ENCODE data around the gene CENPO. TPM values are rescaled to one million over a fixed set of nuclear protein-coding genes. Genes with fewer than 3 reads are reported as not detected.
A peak's percentile ranks its signal among the peaks of the same experiment; 100 is the strongest.

The CENPO gene
- total and polyA plus RNA-seq, 4 donors, result 2.0 to 4.0 (median 2.9) TPM

GRCh38 chr2:24856791-24857211 lies 63.6 kb downstream of the CENPO start:
- intact Hi-C loops (cut with DNase I), result no loop called here
- Histone ChIP-seq H3K4me3 (ENCODE audit: low read length in 2 of 2) (no peak overlapping the region), H3K36me3 (ENCODE audit: control insufficient read depth in 1 of 2, insufficient read depth in 2 of 2, low read length in 1 of 2) (no peaks in the 10 kb centered on the region), H3K9me3 (ENCODE audit: control insufficient read depth, low read length) (no peaks in the 10 kb centered on the region), H3K27me3 (ENCODE audit: control insufficient read depth in 1 of 2, insufficient read depth in 2 of 2, low read length in 1 of 2) (no peaks in the 10 kb centered on the region), H3K4me1 (ENCODE audit: control insufficient read depth in 1 of 2, insufficient read depth in 2 of 2, low read length in 2 of 2) (no peaks in the 10 kb centered on the region), H3K27ac (ENCODE audit: low read depth in 1 of 2, low read length in 2 of 2) (no peak overlapping the region)
- ATAC-seq (ENCODE audit: low FRiP score) (no peak), DNase-seq (no peak)
- WGBS, 2 donors, result 49 to 73% methylated on average over 5 of the region's 5 CpGs

- WGBS, 2 donors, result 90 to 93% methylated on average over 6 of the region's 6 CpGs
- Histone ChIP-seq H3K36me3 (ENCODE audit: control insufficient read depth in 1 of 2, insufficient read depth in 2 of 2, low read length in 1 of 2) (no peaks in the 10 kb centered on the region), H3K4me3 (ENCODE audit: low read length in 2 of 2) (no peak overlapping the region), H3K4me1 (ENCODE audit: control insufficient read depth in 1 of 2, insufficient read depth in 2 of 2, low read length in 2 of 2) (no peaks in the 10 kb centered on the region), H3K9me3 (ENCODE audit: control insufficient read depth, low read length) (no peaks in the 10 kb centered on the region), H3K27me3 (ENCODE audit: control insufficient read depth in 1 of 2, insufficient read depth in 2 of 2, low read length in 1 of 2) (no peaks in the 10 kb centered on the region), H3K27ac (ENCODE audit: low read depth in 1 of 2, low read length in 2 of 2) (no peak overlapping the region)
- intact Hi-C loops (cut with DNase I), result no loop called here
- no peak for ATAC-seq (ENCODE audit: low FRiP score)
- DNase-seq, result no peak
Measured at GRCh38 chr2:24857746-24858145, 64.5 kb downstream of the CENPO start.

GRCh38 chr2:24858996-24859395 lies 65.8 kb downstream of the CENPO start:
- 93 to 94% methylated on average over 13 of the region's 13 CpGs for WGBS, 2 donors
- Histone ChIP-seq H3K4me3 (ENCODE audit: low read length in 2 of 2) (no peak overlapping the region), H3K36me3 (ENCODE audit: control insufficient read depth in 1 of 2, insufficient read depth in 2 of 2, low read length in 1 of 2) (no peaks in the 10 kb centered on the region), H3K4me1 (ENCODE audit: control insufficient read depth in 1 of 2, insufficient read depth in 2 of 2, low read length in 2 of 2) (no peaks in the 10 kb centered on the region), H3K27ac (ENCODE audit: low read depth in 1 of 2, low read length in 2 of 2) (no peak overlapping the region), H3K9me3 (ENCODE audit: control insufficient read depth, low read length) (no peaks in the 10 kb centered on the region), H3K27me3 (ENCODE audit: control insufficient read depth in 1 of 2, insufficient read depth in 2 of 2, low read length in 1 of 2) (no peaks in the 10 kb centered on the region)
- intact Hi-C loops (cut with DNase I), result no loop called here
- ATAC-seq (ENCODE audit: low FRiP score) (no peak), DNase-seq (no peak)

GRCh38 chr2:24859968-24860600 lies 66.9 kb downstream of the CENPO start:
- WGBS, 2 donors, result 95% methylated on average over 15 of the region's 15 CpGs
- ATAC-seq (ENCODE audit: low FRiP score), result no peak
- DNase-seq, result peak in 1 of 2 donors; percentile 53
- H3K27me3 ChIP-seq (ENCODE audit: control insufficient read depth in 1 of 2, insufficient read depth in 2 of 2, low read length in 1 of 2), result no peaks in the 10 kb centered on the region
- no peaks in the 10 kb centered on the region for H3K4me1 ChIP-seq (ENCODE audit: control insufficient read depth in 1 of 2, insufficient read depth in 2 of 2, low read length in 2 of 2)
- H3K27ac ChIP-seq (ENCODE audit: low read depth in 1 of 2, low read length in 2 of 2), result no peak overlapping the region
- intact Hi-C loops (cut with DNase I), result no loop called here
- H3K9me3 ChIP-seq (ENCODE audit: control insufficient read depth, low read length), result no peaks in the 10 kb centered on the region
- H3K36me3 ChIP-seq (ENCODE audit: control insufficient read depth in 1 of 2, insufficient read depth in 2 of 2, low read length in 1 of 2), result no peaks in the 10 kb centered on the region
- no peak overlapping the region for H3K4me3 ChIP-seq (ENCODE audit: low read length in 2 of 2)

- Histone ChIP-seq H3K27me3 (ENCODE audit: control insufficient read depth in 1 of 2, insufficient read depth in 2 of 2, low read length in 1 of 2) (no peaks in the 10 kb centered on the region), H3K36me3 (ENCODE audit: control insufficient read depth in 1 of 2, insufficient read depth in 2 of 2, low read length in 1 of 2) (no peaks in the 10 kb centered on the region), H3K9me3 (ENCODE audit: control insufficient read depth, low read length) (no peaks in the 10 kb centered on the region), H3K27ac (ENCODE audit: low read depth in 1 of 2, low read length in 2 of 2) (no peak overlapping the region), H3K4me1 (ENCODE audit: control insufficient read depth in 1 of 2, insufficient read depth in 2 of 2, low read length in 2 of 2) (no peaks in the 10 kb centered on the region), H3K4me3 (ENCODE audit: low read length in 2 of 2) (no peak overlapping the region)
- ATAC-seq (ENCODE audit: low FRiP score) (no peak), DNase-seq (no peak)
- WGBS, 2 donors, result 95 to 96% methylated on average over 7 of the region's 7 CpGs
- intact Hi-C loops (cut with DNase I), result no loop called here
Measured at GRCh38 chr2:24860631-24861030, 67.4 kb downstream of the CENPO start.

GRCh38 chr2:24861500-24861899 lies 68.3 kb downstream of the CENPO start:
- WGBS, 2 donors, result 72 to 82% methylated on average over 11 of the region's 11 CpGs
- Histone ChIP-seq H3K4me3 (ENCODE audit: low read length in 2 of 2) (no peak overlapping the region), H3K27ac (ENCODE audit: low read depth in 1 of 2, low read length in 2 of 2) (no peak overlapping the region), H3K36me3 (ENCODE audit: control insufficient read depth in 1 of 2, insufficient read depth in 2 of 2, low read length in 1 of 2) (no peaks in the 10 kb centered on the region), H3K9me3 (ENCODE audit: control insufficient read depth, low read length) (no peaks in the 10 kb centered on the region), H3K4me1 (ENCODE audit: control insufficient read depth in 1 of 2, insufficient read depth in 2 of 2, low read length in 2 of 2) (no peaks in the 10 kb centered on the region), H3K27me3 (ENCODE audit: control insufficient read depth in 1 of 2, insufficient read depth in 2 of 2, low read length in 1 of 2) (no peaks in the 10 kb centered on the region)
- ATAC-seq (ENCODE audit: low FRiP score) (peak; percentile 51), DNase-seq (no peak)
- intact Hi-C loops (cut with DNase I), result no loop called here

- Histone ChIP-seq H3K4me3 (ENCODE audit: low read length in 2 of 2) (no peak overlapping the region), H3K27ac (ENCODE audit: low read depth in 1 of 2, low read length in 2 of 2) (no peak overlapping the region), H3K9me3 (ENCODE audit: control insufficient read depth, low read length) (no peaks in the 10 kb centered on the region), H3K36me3 (ENCODE audit: control insufficient read depth in 1 of 2, insufficient read depth in 2 of 2, low read length in 1 of 2) (no peaks in the 10 kb centered on the region), H3K27me3 (ENCODE audit: control insufficient read depth in 1 of 2, insufficient read depth in 2 of 2, low read length in 1 of 2) (no peaks in the 10 kb centered on the region), H3K4me1 (ENCODE audit: control insufficient read depth in 1 of 2, insufficient read depth in 2 of 2, low read length in 2 of 2) (no peaks in the 10 kb centered on the region)
- DNase-seq, result no peak
- WGBS, 2 donors, result 30 to 37% methylated on average over 3 of the region's 3 CpGs
- no peak for ATAC-seq (ENCODE audit: low FRiP score)
- intact Hi-C loops (cut with DNase I), result no loop called here
Measured at GRCh38 chr2:24863641-24864040, 70.4 kb downstream of the CENPO start.

GRCh38 chr2:24866946-24867345 lies 73.7 kb downstream of the CENPO start:
- peaks cover 0 to 1% of the 10 kb centered on the region in 2 donors for H3K36me3 ChIP-seq (ENCODE audit: control insufficient read depth in 1 of 2, insufficient read depth in 2 of 2, low read length in 1 of 2)
- no peaks in the 10 kb centered on the region for H3K27me3 ChIP-seq (ENCODE audit: control insufficient read depth in 1 of 2, insufficient read depth in 2 of 2, low read length in 1 of 2)
- H3K27ac ChIP-seq (ENCODE audit: low read depth in 1 of 2, low read length in 2 of 2), result no peak overlapping the region
- no peak for ATAC-seq (ENCODE audit: low FRiP score)
- intact Hi-C loops (cut with DNase I), result no loop called here
- no peak overlapping the region for H3K4me3 ChIP-seq (ENCODE audit: low read length in 2 of 2)
- H3K4me1 ChIP-seq (ENCODE audit: control insufficient read depth in 1 of 2, insufficient read depth in 2 of 2, low read length in 2 of 2), result no peaks in the 10 kb centered on the region
- DNase-seq, result no peak
- H3K9me3 ChIP-seq (ENCODE audit: control insufficient read depth, low read length), result no peaks in the 10 kb centered on the region
- 94 to 95% methylated on average over 6 of the region's 6 CpGs for WGBS, 2 donors

- 95 to 96% methylated on average over 5 of the region's 5 CpGs for WGBS, 2 donors
- no peak overlapping the region for H3K27ac ChIP-seq (ENCODE audit: low read depth in 1 of 2, low read length in 2 of 2)
Measured at GRCh38 chr2:24870440-24870839, 77.2 kb downstream of the CENPO start.

More at GRCh38 chr2:24870440-24870839, 77.2 kb downstream of the CENPO start:
- H3K4me1 ChIP-seq (ENCODE audit: control insufficient read depth in 1 of 2, insufficient read depth in 2 of 2, low read length in 2 of 2), result no peaks in the 10 kb centered on the region
- intact Hi-C loops (cut with DNase I), result no loop called here
- H3K4me3 ChIP-seq (ENCODE audit: low read length in 2 of 2), result no peak overlapping the region
- ATAC-seq (ENCODE audit: low FRiP score), result no peak
- H3K9me3 ChIP-seq (ENCODE audit: control insufficient read depth, low read length), result no peaks in the 10 kb centered on the region
- peaks cover 0 to 2% of the 10 kb centered on the region in 2 donors for H3K36me3 ChIP-seq (ENCODE audit: control insufficient read depth in 1 of 2, insufficient read depth in 2 of 2, low read length in 1 of 2)
- no peaks in the 10 kb centered on the region for H3K27me3 ChIP-seq (ENCODE audit: control insufficient read depth in 1 of 2, insufficient read depth in 2 of 2, low read length in 1 of 2)
- DNase-seq, result no peak
